HG02970 (cell line): ENCODE data around the gene ZDHHC11B.
"Not testable (repeated sequence)": the region's sequence is repeated elsewhere in the genome, so short reads cannot be mapped to it uniquely, and the experiment has no call there.

ENCODE experiments used
- ATAC-seq: cut with Tn5 transposase; IDR thresholded peaks from one replicate; pipeline ENCODE4 v1.9.1; 2021; ENCODE audit warnings: mild to moderate bottlenecking, moderate library complexity, moderate number of reproducible peaks; ENCODE audit not compliant: unreplicated experiment, low FRiP score

ZDHHC11B gene

GRCh38 chr5:771087-771781, 13.3 kb downstream of the ZDHHC11B start:
- ATAC-seq, result not testable (repeated sequence)

- ATAC-seq, result not testable (repeated sequence)
Observed at GRCh38 chr5:770585-770984, 13.9 kb downstream of the ZDHHC11B start.

- ATAC-seq, result not testable (repeated sequence)
Observed at GRCh38 chr5:769485-770145, 14.9 kb downstream of the ZDHHC11B start.

GRCh38 chr5:766666-767431, 17.7 kb downstream of the ZDHHC11B start:
- no peak for ATAC-seq

- no peak for ATAC-seq
Observed at GRCh38 chr5:765948-766631, 18.4 kb downstream of the ZDHHC11B start.

- ATAC-seq, result no peak
Observed at GRCh38 chr5:763998-764781, 20.3 kb downstream of the ZDHHC11B start.

- ATAC-seq, result no peak
Observed at GRCh38 chr5:763397-763796, 21.1 kb downstream of the ZDHHC11B start.

GRCh38 chr5:762996-763395, 21.5 kb downstream of the ZDHHC11B start:
- not testable (repeated sequence) for ATAC-seq

GRCh38 chr5:761854-762710, 22.4 kb downstream of the ZDHHC11B start:
- ATAC-seq, result no peak

- no peak for ATAC-seq
Observed at GRCh38 chr5:761059-761771, 23.3 kb downstream of the ZDHHC11B start.

GRCh38 chr5:760363-761058, 24.0 kb downstream of the ZDHHC11B start:
- no peak for ATAC-seq

GRCh38 chr5:759781-760362, 24.7 kb downstream of the ZDHHC11B start:
- ATAC-seq, result no peak

- ATAC-seq, result no peak
Observed at GRCh38 chr5:759111-759751, 25.3 kb downstream of the ZDHHC11B start.

GRCh38 chr5:758698-759053, 25.9 kb downstream of the ZDHHC11B start:
- no peak for ATAC-seq

- ATAC-seq, result no peak
Observed at GRCh38 chr5:757931-758697, 26.4 kb downstream of the ZDHHC11B start.

GRCh38 chr5:757346-757930, 27.1 kb downstream of the ZDHHC11B start:
- no peak for ATAC-seq
